Keratinocyte (primary cell): ENCODE measurements around the gene SLC22A12. TPM values are rescaled to one million over a fixed set of nuclear protein-coding genes. Genes with fewer than 3 reads are reported as not detected.

Source experiments
- DNase-seq: peaks from one replicate; pipeline ENCODE4 v3.0.0-alpha.2; 2011; ENCODE audit warnings: low read depth, missing footprints, low spot score
- FAIRE-seq: peaks from 2 replicates; lab custom pipeline; 2011; peaks lifted over from hg19 to GRCh38; lab: Jason Lieb, UNC
- H2AFZ ChIP-seq: 2 replicates; pipeline ENCODE4 v1.6.0; 2012; ENCODE audit warnings: low read length, control low read depth, inconsistent platforms; ENCODE audit not compliant: control insufficient read depth
- H3K27ac ChIP-seq: 2 replicates; pipeline ENCODE4 v1.5.1; 2011; ENCODE audit warnings: low read length; ENCODE audit not compliant: control insufficient read depth, insufficient read depth
- H3K27me3 ChIP-seq: 3 replicates; pipeline ENCODE4 v1.6.0; 2011; ENCODE audit warnings: low read length; ENCODE audit not compliant: control insufficient read depth, insufficient read depth; ENCODE audit errors: extremely low read depth
- H3K36me3 ChIP-seq, 2 experiments: 2 replicates in 1 of 2; 3 replicates in 1 of 2; pipeline ENCODE4 v1.5.1; 2011; ENCODE audit warnings: low read length in 2 of 2, mild to moderate bottlenecking in 1 of 2; ENCODE audit not compliant: control insufficient read depth in 2 of 2, insufficient read depth in 2 of 2; ENCODE audit errors: extremely low read depth in 1 of 2
- H3K4me1 ChIP-seq: 3 replicates; pipeline ENCODE4 v1.5.1; 2011; ENCODE audit warnings: low read length; ENCODE audit not compliant: control insufficient read depth, insufficient read depth; ENCODE audit errors: extremely low read depth
- H3K4me2 ChIP-seq: 3 replicates; pipeline ENCODE4 v1.6.0; 2011; ENCODE audit warnings: low read depth, low read length; ENCODE audit not compliant: control insufficient read depth, insufficient read depth; ENCODE audit errors: extremely low read depth
- H3K4me3 ChIP-seq, 3 experiments: fragments of 200-600 bp in 1 of 3; sonication (generic) in 1 of 3; 2 replicates in 2 of 3; 3 replicates in 1 of 3; pipeline ENCODE4 v1.5.1; 2011 to 2016; ENCODE audit warnings: low read length in 3 of 3, mild to moderate bottlenecking in 3 of 3, control low read depth in 2 of 3, inconsistent platforms in 1 of 3, low read depth in 1 of 3, mixed read lengths in 1 of 3, mixed run types in 1 of 3, moderate library complexity in 1 of 3; ENCODE audit not compliant: control insufficient read depth in 2 of 3, insufficient read depth in 2 of 3; ENCODE audit errors: extremely low read depth in 1 of 3
- H3K79me2 ChIP-seq: 2 replicates; pipeline ENCODE4 v1.6.0; 2012; ENCODE audit warnings: low read length; ENCODE audit not compliant: control insufficient read depth, insufficient read depth
- H3K9ac ChIP-seq: 3 replicates; pipeline ENCODE4 v1.6.0; 2011; ENCODE audit warnings: low read length; ENCODE audit not compliant: control insufficient read depth, insufficient read depth; ENCODE audit errors: extremely low read depth
- H3K9me1 ChIP-seq: 3 replicates; pipeline ENCODE4 v1.6.0; 2011; ENCODE audit warnings: low read length; ENCODE audit not compliant: control insufficient read depth, insufficient read depth; ENCODE audit errors: extremely low read depth
- H3K9me3 ChIP-seq: 2 replicates; pipeline ENCODE4 v1.5.1; 2012; ENCODE audit warnings: low read depth, low read length; ENCODE audit not compliant: control insufficient read depth
- H4K20me1 ChIP-seq: 3 replicates; pipeline ENCODE4 v1.6.0; 2011; ENCODE audit warnings: low read length; ENCODE audit not compliant: control insufficient read depth, insufficient read depth; ENCODE audit errors: extremely low read depth
- CTCF ChIP-seq, 3 experiments: IDR thresholded peaks in 1 of 3; conservative IDR thresholded peaks in 1 of 3; optimal IDR thresholded peaks in 1 of 3; 2 replicates in 2 of 3; 3 replicates in 1 of 3; pipeline versions ENCODE3 to v1.5.1; 2011; ENCODE audit warnings: low read length in 3 of 3, mild to moderate bottlenecking in 3 of 3, moderate library complexity in 2 of 3, control low read depth in 1 of 3, inconsistent platforms in 1 of 3; ENCODE audit not compliant: insufficient read depth in 2 of 3; ENCODE audit errors: extremely low read depth in 1 of 3
- EZH2 ChIP-seq: IDR thresholded peaks from one replicate; pipeline ENCODE4 v1.6.1; 2012; ENCODE audit warnings: inconsistent platforms, mild to moderate bottlenecking, low read length, moderate library complexity
- dilution Hi-C: fragments of 300-500 bp; cut with MboI; formaldehyde crosslinking; loops from one replicate; pipeline ENCODE4 v1.7.0; 2020; ENCODE audit warnings: low sequenced_read_pairs; ENCODE audit not compliant: extremely low pct_ligation_motif_present
- polyA plus RNA-seq, 5 experiments: library from polyadenylated mRNA; depleted of rRNA in 3 of 5; stranded (reverse) in 3 of 5; stranded (forward) in 1 of 5; unstranded in 1 of 5; fragments of >200 nt; gene quantifications; 1 replicate in 1 of 5; 2 replicates in 3 of 5; 3 replicates in 1 of 5; pipeline versions ENCODE4 v1.2.1 to v1.2.3, GENCODE V29; 2011 to 2012; ENCODE audit warnings: missing spikeins in 2 of 5, low read depth in 1 of 5, low replicate concordance in 1 of 5

The SLC22A12 gene
- polyA plus RNA-seq, 1 donor (not counting 4 experiments of a cell fraction or from before 2014, with no cell fraction given), result not detected

- Histone ChIP-seq H3K9me3 (no peaks in the 10 kb centered on the region), H3K27ac (no peak overlapping the region), H3K4me1 (no peaks in the 10 kb centered on the region), H3K79me2 (no peaks in the 10 kb centered on the region), H3K27me3 (peaks cover 50% of the 10 kb centered on the region), H2AFZ (no peak overlapping the region), H3K4me2 (no peak overlapping the region), H3K9ac (no peak overlapping the region), H3K9me1 (no peaks in the 10 kb centered on the region), H3K36me3 (no peaks in the 10 kb centered on the region), H3K4me3 (no peak overlapping the region), H4K20me1 (no peaks in the 10 kb centered on the region)
- DNase-seq (no peak), FAIRE-seq (no peak)
- dilution Hi-C loops, result no loop called here
- no peak for TF ChIP-seq CTCF (optimal IDR thresholded peaks at IDR 0.05 in 1 of 3, IDR thresholded peaks at IDR 0.05 in 1 of 3, conservative IDR thresholded peaks at IDR 0.05 in 1 of 3; ENCODE audit: extremely low read depth in 1 of 3, insufficient read depth in 2 of 3, low read length in 3 of 3)
- TF ChIP-seq EZH2, result no peak
These were observed 17.6 kb downstream of the SLC22A12 start for GRCh38 chr11:64608636-64609035.

- DNase-seq, result no peak
- no peak for FAIRE-seq
- Histone ChIP-seq H3K4me2 (no peak overlapping the region), H2AFZ (no peak overlapping the region), H3K9ac (no peak overlapping the region), H3K27ac (no peak overlapping the region), H4K20me1 (no peaks in the 10 kb centered on the region), H3K27me3 (peaks cover 51% of the 10 kb centered on the region), H3K36me3 (no peaks in the 10 kb centered on the region), H3K9me3 (no peaks in the 10 kb centered on the region), H3K4me1 (no peaks in the 10 kb centered on the region), H3K4me3 (no peak overlapping the region), H3K9me1 (no peaks in the 10 kb centered on the region), H3K79me2 (no peaks in the 10 kb centered on the region)
- dilution Hi-C loops, result no loop called here
- TF ChIP-seq CTCF (optimal IDR thresholded peaks at IDR 0.05 in 1 of 3, IDR thresholded peaks at IDR 0.05 in 1 of 3, conservative IDR thresholded peaks at IDR 0.05 in 1 of 3; ENCODE audit: extremely low read depth in 1 of 3, insufficient read depth in 2 of 3, low read length in 3 of 3), result no peak
- TF ChIP-seq EZH2, result no peak
These were observed 18.5 kb downstream of the SLC22A12 start for GRCh38 chr11:64609436-64610047.
